HG02938 (cell line): ENCODE data around the gene ZNF527.
"Not testable (repeated sequence)": the region's sequence is repeated elsewhere in the genome, so short reads cannot be mapped to it uniquely, and the experiment has no call there.

Experiments
- ATAC-seq: cut with Tn5 transposase; IDR thresholded peaks from one replicate; pipeline ENCODE4 v1.9.1; 2021; ENCODE audit warnings: mild to moderate bottlenecking, moderate library complexity; ENCODE audit not compliant: unreplicated experiment

Gene ZNF527

DNA sequence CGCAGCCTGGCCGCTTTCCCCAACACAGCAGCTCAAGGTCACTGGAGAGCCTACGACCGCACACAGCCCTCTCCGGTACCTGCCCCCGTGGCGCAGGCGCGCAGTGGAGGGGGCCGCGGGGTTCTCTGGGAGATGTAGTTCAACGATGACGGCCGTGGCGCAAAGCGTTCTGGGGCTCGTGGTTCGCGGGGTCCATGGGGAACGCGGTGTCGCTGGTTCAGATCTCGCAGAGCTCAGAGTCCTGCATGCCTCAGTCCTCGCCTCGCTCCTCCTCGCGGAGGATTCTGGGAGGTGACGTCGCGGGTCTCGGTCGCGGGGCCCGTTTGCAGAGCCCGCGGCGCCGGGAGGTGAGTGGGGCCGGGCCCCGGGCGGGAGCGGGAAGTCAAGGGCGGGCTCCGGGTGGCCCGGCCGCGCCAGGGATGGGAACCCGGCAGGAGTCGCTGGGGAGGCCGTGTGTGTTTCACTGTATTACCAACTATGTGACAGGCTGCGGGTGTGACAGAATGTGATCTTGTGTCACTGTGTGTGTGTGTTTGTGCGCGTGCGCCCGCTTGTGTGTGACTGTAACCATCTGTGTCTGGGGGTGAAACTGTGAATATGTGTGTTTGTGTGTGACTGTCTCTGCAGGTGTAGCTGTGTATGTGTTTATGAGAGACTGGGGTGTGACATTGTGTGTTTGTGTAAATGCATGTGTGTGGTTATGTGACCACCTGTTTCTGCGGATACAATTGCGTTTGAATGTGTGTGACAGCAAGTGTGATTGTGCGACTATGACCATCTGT lies at the start of gene ZNF527:
Gene ZNF527, plus strand, starts transcription at position 220 of the 782 bp plus-strand sequence. CDS start 3,100 bp downstream, outside the sequence.
- ATAC-seq, result peak; percentile 97

DNA sequence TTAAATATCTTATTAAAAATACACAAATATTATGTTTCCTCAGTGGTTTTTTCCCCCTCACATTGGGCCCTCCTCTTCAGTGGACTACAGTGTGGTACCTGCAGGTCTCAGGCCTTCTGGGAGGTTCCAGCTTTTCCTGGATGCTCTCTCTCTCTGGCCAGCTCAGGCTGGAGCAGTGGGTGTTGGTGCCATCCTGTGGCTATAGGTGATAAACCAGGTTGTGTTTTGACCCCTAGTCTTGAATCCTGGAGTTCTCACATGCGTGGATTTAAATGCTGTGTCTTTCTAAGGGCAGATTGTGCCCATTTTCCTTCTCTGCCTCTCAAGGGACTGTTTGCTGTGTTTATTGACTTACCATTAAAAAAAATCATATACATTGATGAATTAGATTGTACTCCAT lies 41.2 kb upstream of the ZNF527 start:
- ATAC-seq, result no peak

DNA sequence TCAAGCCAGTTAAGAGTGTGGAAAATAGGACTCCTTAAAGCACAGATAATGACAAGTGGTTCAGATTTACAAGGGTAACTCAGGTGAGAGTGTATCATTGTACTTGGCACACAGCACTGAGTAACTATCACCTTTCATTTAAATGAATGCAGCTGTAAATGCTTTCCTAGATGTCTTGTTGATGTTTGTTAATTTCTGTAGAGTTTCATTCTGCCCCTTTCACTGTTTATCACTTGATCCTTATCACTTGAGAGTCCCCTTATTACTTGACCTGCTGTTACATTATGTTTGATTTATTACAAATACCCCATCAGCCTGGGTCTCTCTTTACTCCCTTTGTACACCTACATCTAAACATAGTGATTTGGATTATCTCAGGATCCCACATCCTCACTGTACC lies 38.1 kb upstream of the ZNF527 start:
- ATAC-seq, result no peak

- no peak for ATAC-seq
Observed at GRCh38 chr19:37333457-37333856, 37.4 kb upstream of the ZNF527 start.

DNA sequence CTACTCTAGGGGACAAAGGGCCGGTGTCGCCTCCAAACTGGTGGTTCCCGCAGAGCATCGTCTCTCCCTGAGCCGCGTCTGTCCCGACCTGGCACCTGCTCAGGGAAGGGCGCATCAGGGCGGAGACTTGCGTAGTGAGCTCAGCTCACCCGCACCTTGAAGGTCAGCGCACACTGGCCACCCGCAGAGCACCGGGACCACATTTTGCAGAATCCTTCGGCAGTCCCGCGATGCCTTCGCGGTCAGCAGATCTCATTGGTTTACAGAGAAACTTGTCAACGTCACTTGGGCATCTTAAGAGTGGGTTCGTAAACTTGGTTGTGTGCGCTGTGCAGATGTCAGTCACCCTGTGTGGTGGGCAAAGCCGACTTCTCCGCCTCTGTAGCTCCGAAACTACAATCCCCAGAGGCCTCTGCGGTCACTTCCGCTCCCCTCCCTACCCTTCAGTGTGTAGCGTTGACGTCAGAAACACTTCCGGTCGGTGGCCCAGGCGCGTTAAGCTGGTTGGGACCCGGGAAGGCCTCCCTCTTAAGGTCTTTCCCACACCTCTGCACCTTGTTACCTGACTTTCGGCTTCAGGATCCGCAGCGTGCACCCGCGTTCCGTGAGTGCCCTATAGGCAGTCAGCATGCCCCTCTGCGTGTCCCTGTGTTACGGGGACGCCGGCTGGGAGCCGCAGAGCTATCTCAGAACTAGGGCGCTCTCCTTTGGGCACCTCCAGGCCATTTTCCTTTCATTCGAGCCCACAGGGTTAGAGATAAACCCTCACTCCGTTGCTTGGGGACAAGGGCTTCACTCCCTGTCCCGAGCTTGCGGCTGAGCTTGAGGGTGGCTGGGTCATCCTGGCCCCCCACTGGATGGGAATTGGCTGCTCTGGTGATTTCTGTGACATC lies 36.5 kb upstream of the ZNF527 start:
- ATAC-seq, result no peak

DNA sequence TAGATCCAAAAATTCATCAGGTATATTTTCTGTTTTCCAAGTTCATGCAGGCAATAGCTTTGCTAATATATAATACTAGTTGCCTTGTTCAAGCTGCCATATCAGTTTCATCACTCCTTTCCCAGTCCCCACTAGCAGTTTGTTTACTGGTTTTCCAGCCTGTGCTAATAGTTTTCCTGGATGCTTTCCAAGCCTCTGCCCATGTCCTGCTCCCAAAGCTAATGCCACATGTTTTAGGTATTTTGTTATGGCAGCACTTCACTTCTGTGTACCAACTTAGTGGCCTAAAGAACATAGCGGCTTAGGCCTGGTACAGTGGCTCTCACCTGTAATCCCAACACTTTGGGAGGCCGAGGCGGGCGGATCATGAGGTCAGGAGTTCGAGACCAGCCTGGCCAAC lies 28.1 kb upstream of the ZNF527 start:
- ATAC-seq, result no peak

GRCh38 chr19:37346091-37346490 lies 24.8 kb upstream of the ZNF527 start:
- ATAC-seq, result no peak

DNA sequence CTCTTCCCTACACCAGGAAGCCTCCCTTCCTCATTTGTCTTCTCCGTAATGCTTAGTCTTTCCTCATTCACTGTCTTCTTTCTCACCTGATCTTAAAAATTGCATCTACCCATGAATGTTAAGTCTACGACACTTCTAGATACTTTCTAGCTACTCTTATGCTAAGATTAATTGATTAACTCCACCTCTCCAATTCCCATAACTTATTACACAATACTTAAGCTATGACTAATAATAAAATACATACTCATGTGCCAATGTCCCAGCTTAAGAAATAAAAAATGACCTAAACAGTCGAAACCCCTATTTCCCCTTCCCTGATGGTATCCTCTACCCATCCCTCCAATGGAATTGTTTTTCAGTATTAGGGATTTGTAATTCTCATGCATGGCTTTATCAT lies 22.8 kb upstream of the ZNF527 start:
- ATAC-seq, result no peak

- ATAC-seq, result no peak
Observed at GRCh38 chr19:37353968-37354367, 16.9 kb upstream of the ZNF527 start.

- no peak for ATAC-seq
Observed at GRCh38 chr19:37355901-37356300, 15.0 kb upstream of the ZNF527 start.

DNA sequence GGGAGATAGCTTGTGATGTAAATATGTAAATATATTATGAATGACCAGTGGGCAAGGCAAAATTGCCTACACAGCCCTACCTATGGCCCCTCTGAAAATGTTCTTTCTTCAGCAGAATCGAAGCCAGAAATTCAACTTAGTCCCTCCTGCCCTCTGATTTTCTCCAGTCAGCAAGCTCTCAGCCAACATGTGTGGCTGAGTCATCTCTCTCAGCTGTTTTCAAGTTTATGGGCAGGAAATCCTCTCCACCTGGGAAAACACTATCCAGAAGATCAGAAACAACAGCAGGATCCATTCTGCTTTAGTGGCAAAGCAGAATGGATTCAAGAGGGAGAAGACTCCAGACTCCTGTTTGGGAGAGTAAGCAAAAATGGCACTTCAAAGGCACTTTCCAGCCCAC lies 8.9 kb upstream of the ZNF527 start:
- no peak for ATAC-seq

DNA sequence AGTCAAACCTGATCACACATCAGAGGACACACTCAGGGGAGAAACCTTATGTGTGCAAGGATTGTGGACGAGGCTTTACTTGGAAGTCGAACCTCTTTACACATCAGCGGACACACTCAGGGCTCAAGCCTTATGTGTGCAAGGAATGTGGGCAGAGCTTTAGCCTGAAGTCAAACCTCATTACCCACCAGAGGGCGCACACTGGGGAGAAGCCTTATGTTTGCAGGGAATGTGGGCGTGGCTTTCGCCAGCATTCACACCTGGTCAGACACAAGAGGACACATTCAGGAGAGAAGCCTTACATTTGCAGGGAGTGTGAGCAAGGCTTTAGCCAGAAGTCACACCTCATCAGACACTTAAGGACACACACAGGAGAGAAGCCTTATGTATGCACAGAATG lies 8.2 kb upstream of the ZNF527 start:
- no peak for ATAC-seq

DNA sequence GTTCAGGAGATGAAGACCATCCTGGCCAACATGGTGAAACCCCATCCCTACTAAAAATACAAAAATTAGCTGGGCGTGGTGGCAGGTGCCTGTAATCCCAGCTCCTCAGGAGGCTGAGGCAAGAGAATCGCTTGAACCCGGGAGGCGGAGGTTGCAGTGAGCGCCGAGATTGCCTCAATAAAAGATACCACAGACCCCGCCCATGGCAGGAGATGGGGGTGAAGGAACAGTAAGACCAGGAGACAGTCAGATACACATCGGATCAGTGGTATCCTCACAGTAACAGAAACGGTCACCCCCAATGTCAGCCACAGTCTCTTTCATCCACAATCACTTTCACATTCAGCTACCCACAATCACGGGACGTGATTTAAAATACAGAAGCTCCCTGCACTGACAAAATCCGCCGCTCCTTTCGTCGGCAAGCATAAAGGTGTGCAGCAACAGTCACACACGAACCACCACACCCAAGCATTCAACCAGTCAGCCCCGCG lies 466 bp upstream of the ZNF527 start:
- peak; percentile 24 for ATAC-seq

GRCh38 chr19:37389234-37389633 lies 18.3 kb downstream of the ZNF527 start:
- ATAC-seq, result no peak

DNA sequence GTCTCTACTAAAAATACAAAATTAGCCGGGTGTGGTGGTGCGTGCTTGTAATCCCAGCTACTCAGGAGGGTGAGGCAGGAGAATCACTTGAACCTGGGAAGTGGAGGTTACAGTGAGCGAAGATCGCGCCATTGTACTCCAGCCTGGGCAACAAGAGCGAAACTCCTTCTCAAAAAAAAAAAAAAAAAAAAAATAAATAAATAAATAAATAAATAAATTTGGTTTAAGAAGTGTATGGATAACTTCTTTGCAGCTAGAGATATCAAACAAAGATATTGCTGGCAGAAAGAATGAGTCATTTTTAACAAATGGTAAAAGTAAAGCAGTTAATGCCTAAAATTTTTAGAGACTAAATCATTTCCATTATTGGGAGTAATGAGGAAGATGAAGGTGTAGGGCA lies 20.5 kb downstream of the ZNF527 start:
- ATAC-seq, result not testable (repeated sequence)

DNA sequence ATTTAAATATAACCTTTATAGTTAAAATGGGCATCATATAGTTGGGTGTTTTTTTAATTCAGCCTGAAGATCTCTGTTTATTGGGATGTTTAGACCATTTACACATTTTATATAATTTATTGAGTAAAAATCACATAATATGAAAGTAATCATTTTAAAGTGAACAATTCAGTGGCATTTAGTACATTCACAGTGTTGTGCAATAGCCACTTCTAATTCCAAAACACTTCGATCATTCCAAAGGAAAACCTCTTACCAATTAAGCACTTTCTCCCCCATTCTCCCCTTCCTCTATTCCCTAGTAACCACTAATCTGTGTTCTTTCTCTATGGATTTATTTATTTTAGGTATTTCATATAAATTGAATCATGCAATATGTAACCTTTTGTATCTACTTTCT lies 30.2 kb downstream of the ZNF527 start:
- no peak for ATAC-seq

- ATAC-seq, result no peak
Observed at GRCh38 chr19:37403403-37403802, 32.5 kb downstream of the ZNF527 start.

DNA sequence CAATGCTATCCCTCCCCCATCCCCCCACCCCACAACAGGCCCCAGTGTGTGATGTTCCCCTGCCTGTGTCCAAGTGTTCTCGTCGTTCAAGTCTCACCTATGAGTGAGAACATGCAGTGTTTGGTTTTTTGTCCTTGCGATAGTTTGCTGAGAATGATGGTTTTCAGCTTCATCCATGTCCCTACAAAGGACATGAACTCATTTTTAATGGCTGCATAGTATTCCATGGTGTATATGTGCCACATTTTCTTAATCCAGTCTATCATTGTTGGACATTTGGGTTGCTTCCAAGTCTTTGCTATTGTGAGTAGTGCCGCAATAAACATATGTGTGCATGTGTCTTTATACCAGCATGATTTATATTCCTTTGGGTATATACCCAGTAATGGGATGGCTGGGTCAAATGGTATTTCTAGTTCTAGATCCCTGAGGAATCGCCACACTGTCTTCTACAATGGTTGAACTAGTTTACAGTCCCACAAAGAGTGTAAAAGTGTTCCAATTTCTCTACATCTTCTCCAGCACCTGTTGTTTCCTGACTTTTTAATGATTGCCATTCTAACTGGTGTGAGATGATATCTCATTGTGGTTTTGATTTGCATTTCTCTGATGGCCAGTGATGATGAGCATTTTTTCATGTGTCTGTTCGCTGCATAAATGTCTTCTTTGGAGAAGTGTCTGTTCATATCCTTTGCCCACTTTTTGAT lies 35.4 kb downstream of the ZNF527 start:
- not testable (repeated sequence) for ATAC-seq

GRCh38 chr19:37412700-37413099 lies 41.8 kb downstream of the ZNF527 start:
- ATAC-seq, result no peak

- ATAC-seq, result no peak
Observed at GRCh38 chr19:37413313-37414084, 42.6 kb downstream of the ZNF527 start.
